Measurements from ENCODE around the gene TAPBP.

TAPBP gene

DNA sequence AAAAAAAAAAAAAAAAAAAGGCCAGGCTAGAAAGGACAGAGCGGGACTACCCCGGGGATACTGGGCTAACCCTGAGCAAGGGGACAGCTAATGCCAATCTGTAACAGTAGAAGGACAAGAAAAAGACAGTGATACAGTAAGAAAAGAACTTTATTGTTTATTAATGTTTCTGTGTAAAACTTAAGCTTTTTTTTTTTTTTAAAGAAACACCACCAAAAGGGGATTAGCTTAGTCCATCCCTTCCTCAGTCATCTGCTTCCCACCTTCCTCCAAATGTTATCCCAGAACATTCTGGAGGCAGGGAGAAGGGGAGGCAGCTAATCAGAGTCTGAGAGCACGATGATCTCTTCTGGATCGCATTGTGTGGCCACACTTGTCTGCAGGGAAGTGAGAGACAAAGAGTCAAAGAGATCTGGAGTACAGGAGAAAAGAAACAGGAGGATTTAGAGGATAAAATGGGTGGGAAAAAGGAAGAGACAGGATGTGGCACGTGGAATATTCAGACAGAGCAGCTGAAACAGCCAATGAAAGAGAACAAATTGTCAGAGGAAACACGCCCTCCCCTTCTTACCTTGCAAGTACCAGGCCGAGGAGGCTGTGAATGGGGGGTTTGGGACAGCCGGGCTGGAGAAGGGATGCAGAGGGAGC lies 4.7 kb upstream of the TAPBP start:
- peaks cover 33% of the 10 kb centered on the region for H3K36me3 ChIP-seq (ENCODE audit: insufficient read depth, low read length)
- H3K27me3 ChIP-seq (ENCODE audit: insufficient read depth, low read length) = no peaks in the 10 kb centered on the region
- no peaks in the 10 kb centered on the region for H3K9me3 ChIP-seq (ENCODE audit: insufficient read depth, low read depth, low read length)
- peak overlapping the region; percentile 98 for H3K4me3 ChIP-seq (ENCODE audit: low read length)
- peak overlapping the region; percentile 93 for H3K27ac ChIP-seq (ENCODE audit: low read depth, low read length)
- peak overlapping the region; percentile 87 for H3K9ac ChIP-seq (ENCODE audit: low read depth, low read length)
- WGBS = 68% methylated on average over 8 of the region's 8 CpGs
- peaks cover 21% of the 10 kb centered on the region for H3K4me1 ChIP-seq (ENCODE audit: insufficient read depth, low read length)

DNA sequence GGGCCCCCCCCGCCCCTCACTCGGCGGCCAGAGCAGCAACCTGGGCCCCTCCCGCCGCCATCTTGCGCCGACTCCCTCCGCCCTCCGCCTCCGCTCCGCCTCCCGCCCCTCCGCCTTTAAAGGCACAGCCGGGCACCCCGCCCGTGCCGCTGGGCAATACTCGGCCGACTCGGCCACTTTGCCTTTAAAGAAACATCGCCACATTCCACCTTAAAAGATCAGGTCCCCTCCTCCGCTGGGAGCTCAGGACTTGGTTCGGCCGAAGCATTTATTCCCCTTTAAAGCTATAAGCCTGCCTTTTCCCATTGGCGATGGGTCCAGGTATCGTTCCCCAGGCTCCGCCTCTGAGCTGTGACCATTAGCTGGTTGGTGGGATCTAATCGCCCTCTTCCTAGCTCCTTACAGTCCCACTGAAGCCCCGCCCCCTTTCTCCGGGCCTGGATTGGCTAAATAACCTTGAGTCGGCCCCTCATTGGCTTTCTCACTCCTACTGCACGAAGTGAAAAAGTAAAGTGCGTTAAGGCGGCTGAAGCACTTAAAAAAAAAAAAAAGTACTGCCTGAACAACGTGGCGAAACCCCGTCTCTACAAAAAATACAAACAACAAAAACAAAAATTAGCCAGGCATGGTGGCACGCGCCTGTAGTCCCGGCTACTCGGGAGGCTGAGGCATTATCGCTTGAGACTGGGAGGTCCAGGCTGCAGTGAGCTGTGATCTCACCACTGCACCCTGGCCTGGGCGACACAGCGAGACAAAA lies 4.0 kb upstream of the TAPBP start, which contains the start of gene ZBTB22:
TSS of gene ZBTB22 (minus strand) at position 76 of the 757 bp plus-strand sequence. CDS start 828 bp downstream, outside the sequence.
- 3% methylated on average over 43 of the region's 44 CpGs for WGBS

DNA sequence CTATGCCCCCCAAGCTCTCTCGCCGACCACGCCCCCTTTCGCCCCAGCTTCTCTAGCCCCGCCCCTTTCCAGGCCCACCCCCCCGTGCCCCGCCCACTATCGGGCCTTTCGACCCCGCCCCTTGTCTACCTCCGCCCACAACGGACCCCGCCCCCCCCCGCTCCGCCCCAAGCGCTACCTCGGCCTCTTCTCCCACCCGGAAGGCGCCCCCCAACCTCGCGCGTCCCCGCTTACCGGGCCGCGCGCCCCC lies 3.5 kb upstream of the TAPBP start:
- Histone ChIP-seq H3K9me3 (ENCODE audit: insufficient read depth, low read depth, low read length) (no peaks in the 10 kb centered on the region), H3K4me3 (ENCODE audit: low read length) (peak overlapping the region; percentile 59), H3K9ac (ENCODE audit: low read depth, low read length) (no peak overlapping the region), H3K27me3 (ENCODE audit: insufficient read depth, low read length) (no peaks in the 10 kb centered on the region), H3K27ac (ENCODE audit: low read depth, low read length) (no peak overlapping the region; the same call in 1 of the 2 replicates), H3K4me1 (ENCODE audit: insufficient read depth, low read length) (peaks cover 21% of the 10 kb centered on the region), H3K36me3 (ENCODE audit: insufficient read depth, low read length) (peaks cover 33% of the 10 kb centered on the region)
- 3% methylated on average over 13 of the region's 27 CpGs for WGBS

More for the DNA sequence above, 4.0 kb upstream of the TAPBP start, which contains the start of gene ZBTB22:
- Histone ChIP-seq H3K4me3 (ENCODE audit: low read length) (peak within 1 kb of the TSS; percentile 98), H3K27ac (ENCODE audit: low read depth, low read length) (peak within 1 kb of the TSS; percentile 93), H3K9me3 (ENCODE audit: insufficient read depth, low read depth, low read length) (no peaks in the 10 kb centered on the region), H3K4me1 (ENCODE audit: insufficient read depth, low read length) (peaks cover 21% of the 10 kb centered on the region), H3K27me3 (ENCODE audit: insufficient read depth, low read length) (no peaks in the 10 kb centered on the region), H3K36me3 (ENCODE audit: insufficient read depth, low read length) (peaks cover 33% of the 10 kb centered on the region), H3K9ac (ENCODE audit: low read depth, low read length) (peak within 1 kb of the TSS; percentile 87)

DNA sequence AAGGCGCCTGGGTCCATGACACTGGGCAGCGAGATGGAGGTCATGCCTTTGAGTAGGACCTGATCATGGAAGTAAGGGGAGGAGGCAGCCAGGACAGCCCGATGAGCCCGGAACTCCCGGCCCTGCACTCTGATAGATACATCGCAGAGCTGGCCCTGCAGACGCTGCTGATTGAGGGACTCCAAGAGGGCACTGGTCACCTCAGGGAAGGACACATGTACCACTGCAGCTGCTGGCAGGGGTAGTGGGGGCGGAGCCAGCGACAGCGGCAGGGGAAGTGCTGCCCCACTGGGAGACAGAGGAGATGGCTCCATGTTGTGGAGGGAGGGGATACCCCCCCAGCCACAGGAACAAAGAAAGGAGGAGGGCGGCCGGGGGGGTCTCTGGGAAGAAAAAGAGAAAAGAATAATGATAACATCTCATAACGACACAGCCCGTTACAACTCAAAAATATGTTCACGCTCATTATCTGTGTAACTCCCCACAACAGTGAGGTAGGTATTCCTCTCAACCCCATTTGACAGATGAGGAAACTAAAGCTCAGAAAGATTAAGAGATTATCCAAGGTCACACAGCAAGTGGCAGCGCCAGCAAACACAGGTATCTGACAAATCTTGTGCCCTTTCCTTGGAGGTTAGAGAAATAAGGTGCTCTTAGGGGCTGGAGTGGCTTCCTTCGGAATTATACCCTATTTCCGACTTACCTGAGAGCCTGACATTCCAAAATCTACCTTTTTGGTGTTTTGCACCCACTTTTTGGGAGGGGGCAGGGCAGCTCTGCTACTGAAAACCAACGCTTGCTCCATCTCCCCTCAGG lies 2.9 kb upstream of the TAPBP start:
- no peak overlapping the region for H3K9ac ChIP-seq (ENCODE audit: low read depth, low read length)
- WGBS = 73% methylated on average over 17 of the region's 19 CpGs

DNA sequence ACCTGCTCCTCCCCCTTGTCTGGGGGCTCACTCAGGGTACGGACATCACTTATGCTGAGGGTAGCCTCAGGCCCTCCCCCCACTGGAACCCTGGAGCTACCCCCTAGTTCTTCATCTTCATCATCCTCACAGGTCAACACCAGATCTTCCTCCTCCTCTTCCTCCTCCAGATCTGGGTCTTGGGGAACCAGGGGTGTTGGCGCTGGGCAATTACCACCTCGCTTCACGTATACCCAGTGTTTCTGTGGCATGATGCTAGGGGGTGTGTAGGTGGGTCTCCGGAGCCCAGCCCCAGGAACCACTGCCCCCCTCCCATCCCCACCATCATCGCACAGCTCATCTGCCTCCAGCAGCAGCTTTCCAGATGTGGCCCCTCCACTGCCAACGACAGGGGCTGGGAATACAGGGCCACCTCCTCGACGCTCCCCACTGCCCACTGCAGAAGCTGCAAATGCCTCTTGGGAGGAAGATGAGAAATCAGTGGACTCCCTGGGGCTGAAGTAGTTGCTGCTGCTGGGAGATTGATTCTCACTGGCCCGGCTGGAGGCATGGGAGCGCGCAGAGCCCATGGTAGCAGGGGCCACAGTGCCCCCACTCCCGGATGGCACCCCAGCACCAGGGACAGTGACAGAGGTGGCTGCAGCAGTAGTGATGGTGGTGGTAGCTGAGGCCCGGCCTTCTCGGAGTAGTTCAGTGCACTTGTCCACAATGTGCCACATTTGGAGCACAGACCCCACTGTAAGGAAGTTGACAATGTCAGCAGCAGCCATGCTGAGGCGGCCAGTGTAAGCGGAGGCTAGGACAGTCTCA lies 2.1 kb upstream of the TAPBP start:
- H3K27me3 ChIP-seq (ENCODE audit: insufficient read depth, low read length) = no peaks in the 10 kb centered on the region
- H3K27ac ChIP-seq (ENCODE audit: low read depth, low read length) = no peak overlapping the region
- H3K36me3 ChIP-seq (ENCODE audit: insufficient read depth, low read length) = peaks cover 28% of the 10 kb centered on the region
- no peaks in the 10 kb centered on the region for H3K9me3 ChIP-seq (ENCODE audit: insufficient read depth, low read depth, low read length)
- no peak overlapping the region for H3K4me3 ChIP-seq (ENCODE audit: low read length)
- WGBS = 94% methylated on average over 15 of the region's 17 CpGs
- H3K4me1 ChIP-seq (ENCODE audit: insufficient read depth, low read length) = peaks cover 15% of the 10 kb centered on the region
- H3K9ac ChIP-seq (ENCODE audit: low read depth, low read length) = no peak overlapping the region

More for the DNA sequence above, 2.9 kb upstream of the TAPBP start:
- H3K9me3 ChIP-seq (ENCODE audit: insufficient read depth, low read depth, low read length) = no peaks in the 10 kb centered on the region
- peak overlapping the region; percentile 59 for H3K4me3 ChIP-seq (ENCODE audit: low read length)
- no peak overlapping the region for H3K27ac ChIP-seq (ENCODE audit: low read depth, low read length)
- H3K27me3 ChIP-seq (ENCODE audit: insufficient read depth, low read length) = no peaks in the 10 kb centered on the region
- H3K4me1 ChIP-seq (ENCODE audit: insufficient read depth, low read length) = peaks cover 21% of the 10 kb centered on the region
- peaks cover 33% of the 10 kb centered on the region for H3K36me3 ChIP-seq (ENCODE audit: insufficient read depth, low read length)

DNA sequence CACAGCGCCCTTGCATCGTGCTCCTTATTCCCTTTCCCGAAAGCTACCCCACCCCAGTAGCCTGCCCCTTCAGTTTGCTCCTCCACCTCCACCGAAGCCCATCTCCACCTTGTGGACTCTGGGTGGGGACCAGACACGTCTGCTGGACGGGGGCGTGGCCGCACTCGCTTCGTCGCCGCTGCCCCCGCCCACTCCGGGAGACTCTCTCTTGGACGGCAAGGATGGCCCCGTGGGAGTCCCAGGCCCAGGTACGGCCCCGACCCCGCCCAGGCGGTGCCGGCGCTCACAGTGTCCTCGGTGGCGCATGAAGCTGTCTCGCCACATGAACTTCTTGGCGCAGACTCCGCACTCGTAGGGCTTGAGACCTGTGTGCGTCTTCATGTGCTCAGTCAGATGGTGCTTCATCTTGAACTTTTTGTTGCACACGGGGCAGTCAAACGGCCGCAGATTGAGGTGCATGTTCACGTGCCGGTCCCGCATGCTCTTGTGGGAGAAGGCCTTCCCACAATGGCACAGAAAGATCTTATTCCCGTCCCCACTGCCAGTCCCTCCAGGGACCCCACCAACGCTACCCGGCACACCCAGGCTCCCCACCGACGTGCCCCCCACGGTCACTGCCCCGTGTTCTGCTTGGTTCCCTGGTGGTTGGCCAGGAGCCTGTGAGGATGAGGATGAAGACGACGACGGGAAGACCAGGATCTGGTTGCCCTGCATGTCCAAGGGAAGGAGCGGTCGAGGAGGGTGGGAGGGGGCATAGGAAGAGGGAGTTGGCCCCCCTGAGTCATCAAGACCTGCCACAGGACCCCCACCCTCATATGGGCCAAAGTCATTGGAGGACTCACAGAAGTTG lies 1.3 kb upstream of the TAPBP start:
- Histone ChIP-seq H3K9ac (ENCODE audit: low read depth, low read length) (no peak overlapping the region), H3K9me3 (ENCODE audit: insufficient read depth, low read depth, low read length) (no peaks in the 10 kb centered on the region), H3K4me3 (ENCODE audit: low read length) (peak overlapping the region; percentile 92), H3K27me3 (ENCODE audit: insufficient read depth, low read length) (no peaks in the 10 kb centered on the region), H3K36me3 (ENCODE audit: insufficient read depth, low read length) (peaks cover 19% of the 10 kb centered on the region), H3K27ac (ENCODE audit: low read depth, low read length) (no peak overlapping the region), H3K4me1 (ENCODE audit: insufficient read depth, low read length) (peaks cover 9% of the 10 kb centered on the region)
- 78% methylated on average over 47 of the region's 47 CpGs for WGBS

DNA sequence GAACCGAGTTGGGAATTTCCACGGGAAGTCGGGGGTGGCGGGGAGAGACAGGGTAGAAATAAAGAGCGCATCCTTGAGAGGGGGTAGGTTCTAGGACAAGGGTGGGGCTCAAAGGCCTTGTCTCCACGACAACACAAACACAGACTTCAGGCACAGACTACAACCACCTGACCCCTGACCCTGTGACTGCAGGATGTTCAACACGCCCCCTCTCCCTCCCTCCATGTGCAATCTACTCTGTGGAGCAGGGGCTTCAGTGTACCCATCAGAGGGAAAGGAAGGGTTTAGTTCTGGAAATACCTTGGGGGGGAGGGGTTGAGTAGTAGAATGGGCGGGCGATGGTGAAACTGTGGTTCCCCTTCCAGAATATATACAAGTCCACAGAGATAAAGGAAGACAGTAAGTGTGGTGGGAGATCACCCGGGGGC lies 651 bp upstream of the TAPBP start:
- H3K4me3 ChIP-seq (ENCODE audit: low read length) = peak overlapping the region; percentile 92
- H3K36me3 ChIP-seq (ENCODE audit: insufficient read depth, low read length) = peaks cover 13% of the 10 kb centered on the region
- no peaks in the 10 kb centered on the region for H3K9me3 ChIP-seq (ENCODE audit: insufficient read depth, low read depth, low read length)
- H3K4me1 ChIP-seq (ENCODE audit: insufficient read depth, low read length) = peaks cover 9% of the 10 kb centered on the region
- WGBS = 43% methylated on average over 4 of the region's 10 CpGs
- no peak overlapping the region for H3K9ac ChIP-seq (ENCODE audit: low read depth, low read length)
- no peak overlapping the region for H3K27ac ChIP-seq (ENCODE audit: low read depth, low read length)
- no peaks in the 10 kb centered on the region for H3K27me3 ChIP-seq (ENCODE audit: insufficient read depth, low read length)

DNA sequence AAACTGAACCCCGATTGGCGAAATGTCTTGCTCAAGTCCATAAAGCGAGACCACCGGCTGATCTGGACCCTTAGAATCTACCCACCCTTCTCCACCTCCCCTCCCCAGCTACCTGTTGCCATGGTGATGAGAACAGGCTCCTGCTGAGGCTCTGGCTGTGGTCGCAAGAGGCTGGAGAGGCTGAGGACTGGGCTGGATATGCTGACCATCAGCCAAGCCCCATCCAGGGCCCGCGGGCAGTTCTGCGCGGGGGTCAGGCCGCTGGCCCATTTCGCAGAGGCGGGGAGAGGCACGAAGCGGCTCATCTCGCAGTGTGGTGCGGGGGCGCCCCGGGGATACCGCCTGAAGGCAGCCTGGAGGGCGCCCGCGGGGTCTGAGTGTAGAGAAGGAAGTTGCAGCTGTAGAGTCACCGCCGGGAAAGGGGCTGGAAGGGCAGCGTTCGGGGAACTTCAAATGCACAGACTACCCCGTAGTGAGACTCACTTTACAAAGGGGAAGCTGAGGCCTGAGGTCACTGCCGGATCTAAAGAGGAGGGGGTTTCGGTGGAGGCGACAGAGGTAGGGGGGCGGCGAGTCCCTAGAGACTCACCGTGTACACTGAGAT lies 671 bp downstream of the TAPBP start:
- Histone ChIP-seq H3K4me1 (ENCODE audit: insufficient read depth, low read length) (0 out of 2 replicates have a peak, but pooled peaks cover 2% of the 10 kb centered on the region), H3K27ac (ENCODE audit: low read depth, low read length) (no peak overlapping the region; the same call in 1 of the 2 replicates), H3K27me3 (ENCODE audit: insufficient read depth, low read length) (no peaks in the 10 kb centered on the region), H3K9ac (ENCODE audit: low read depth, low read length) (peak overlapping the region; percentile 74), H3K4me3 (ENCODE audit: low read length) (peak overlapping the region; percentile 92), H3K9me3 (ENCODE audit: insufficient read depth, low read depth, low read length) (no peaks in the 10 kb centered on the region), H3K36me3 (ENCODE audit: insufficient read depth, low read length) (no peaks in the 10 kb centered on the region; the same call in 1 of the 2 replicates)
- 1% methylated on average over 33 of the region's 33 CpGs for WGBS

DNA sequence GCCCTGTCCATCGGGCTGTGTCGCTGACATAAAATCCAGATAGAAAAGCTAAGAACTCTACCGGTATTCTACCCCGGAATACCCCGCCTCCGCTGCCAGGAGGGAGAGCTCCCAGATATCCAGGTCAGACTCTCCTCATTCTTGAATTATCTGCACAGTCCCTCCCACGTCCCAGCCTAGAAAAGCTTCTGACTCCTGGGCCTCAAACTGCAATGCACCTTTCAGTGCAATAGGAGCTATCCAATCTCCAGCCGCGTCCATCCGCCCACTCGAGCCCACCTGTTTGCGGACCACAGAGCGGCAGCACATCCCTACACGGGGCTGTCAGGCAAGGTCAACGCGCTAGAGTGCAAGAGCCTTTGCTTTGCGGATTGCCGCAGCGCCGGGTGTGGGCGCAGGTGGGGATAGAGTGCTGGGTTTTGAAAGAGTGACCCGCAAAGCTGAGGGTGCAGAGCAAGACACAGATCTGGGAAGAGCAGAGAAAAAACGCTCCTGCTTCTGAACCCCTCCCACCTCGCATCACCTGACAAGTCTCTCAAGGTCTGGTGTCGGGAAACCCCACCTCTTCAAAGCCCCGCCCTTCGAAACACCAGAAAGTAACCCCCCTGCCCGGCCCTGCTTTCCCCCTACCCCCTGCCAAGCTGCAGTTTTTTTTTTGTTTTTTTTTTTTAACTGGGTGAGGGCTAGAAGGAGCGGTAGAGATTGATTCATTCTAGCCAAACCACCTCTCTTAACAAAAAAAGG lies 1.3 kb downstream of the TAPBP start:
- Histone ChIP-seq H3K4me3 (ENCODE audit: low read length) (peak overlapping the region; percentile 92), H3K9ac (ENCODE audit: low read depth, low read length) (peak overlapping the region; percentile 28; the same call in 1 of the 2 replicates), H3K27me3 (ENCODE audit: insufficient read depth, low read length) (no peaks in the 10 kb centered on the region), H3K27ac (ENCODE audit: low read depth, low read length) (no peak overlapping the region; the same call in 1 of the 2 replicates), H3K9me3 (ENCODE audit: insufficient read depth, low read depth, low read length) (no peaks in the 10 kb centered on the region), H3K4me1 (ENCODE audit: insufficient read depth, low read length) (0 out of 2 replicates have a peak, but pooled peaks cover 2% of the 10 kb centered on the region), H3K36me3 (ENCODE audit: insufficient read depth, low read length) (no peaks in the 10 kb centered on the region; the same call in 1 of the 2 replicates)
- WGBS = 4% methylated on average over 28 of the region's 29 CpGs
